ENCODE measurements around the gene ACAA1. TPM values are rescaled to one million over a fixed set of nuclear protein-coding genes. Genes with fewer than 3 reads are reported as not detected.
A peak's percentile ranks its signal among the peaks of the same experiment; 100 is the strongest.

Gene ACAA1
- total RNA-seq, 1 experiment from 2014 or later = 49.0 TPM

- TF ChIP-seq, protein P1, sequence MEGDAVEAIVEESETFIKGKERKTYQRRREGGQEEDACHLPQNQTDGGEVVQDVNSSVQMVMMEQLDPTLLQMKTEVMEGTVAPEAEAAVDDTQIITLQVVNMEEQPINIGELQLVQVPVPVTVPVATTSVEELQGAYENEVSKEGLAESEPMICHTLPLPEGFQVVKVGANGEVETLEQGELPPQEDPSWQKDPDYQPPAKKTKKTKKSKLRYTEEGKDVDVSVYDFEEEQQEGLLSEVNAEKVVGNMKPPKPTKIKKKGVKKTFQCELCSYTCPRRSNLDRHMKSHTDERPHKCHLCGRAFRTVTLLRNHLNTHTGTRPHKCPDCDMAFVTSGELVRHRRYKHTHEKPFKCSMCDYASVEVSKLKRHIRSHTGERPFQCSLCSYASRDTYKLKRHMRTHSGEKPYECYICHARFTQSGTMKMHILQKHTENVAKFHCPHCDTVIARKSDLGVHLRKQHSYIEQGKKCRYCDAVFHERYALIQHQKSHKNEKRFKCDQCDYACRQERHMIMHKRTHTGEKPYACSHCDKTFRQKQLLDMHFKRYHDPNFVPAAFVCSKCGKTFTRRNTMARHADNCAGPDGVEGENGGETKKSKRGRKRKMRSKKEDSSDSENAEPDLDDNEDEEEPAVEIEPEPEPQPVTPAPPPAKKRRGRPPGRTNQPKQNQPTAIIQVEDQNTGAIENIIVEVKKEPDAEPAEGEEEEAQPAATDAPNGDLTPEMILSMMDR (IDR thresholded peaks at IDR 0.05 in 2 of 3, conservative IDR thresholded peaks at IDR 0.05 in 1 of 3; ENCODE audit: borderline replicate concordance in 1 of 3, insufficient read depth in 1 of 3, low read depth in 2 of 3, low read length in 2 of 3) = peak; percentile 86 to 88 (median 86)
- no peak for TF ChIP-seq EZH2phosphoT487 (IDR thresholded peaks at IDR 0.05; ENCODE audit: borderline replicate concordance)
Measured at GRCh38 chr3:38117748-38118420, 19.0 kb downstream of the ACAA1 start (continued).

- no peaks in the 10 kb centered on the region for H3K27me3 ChIP-seq (ENCODE audit: insufficient read depth, low read length)
- no peak overlapping the region for H2AFZ ChIP-seq (ENCODE audit: low read depth, low read length, poor library complexity, severe bottlenecking)
- ChIA-PET POLR2A (interaction anchor here (0.7 kb wide), 1 partner anchor 115 kb away, joined by 4 read pairs; no protein-coding TSS in a partner anchor), CTCF (interaction anchor here (0.6 to 2.5 kb wide), 8 partner anchors 9 to 530 kb away, joined by 3 to 7 read pairs (median 4); partner anchors contain the start of genes ACAA1 and SLC22A14), RAD21 (ENCODE audit: low non-redundant PET in 1 of 2, low total read pairs in 2 of 2, uncharacterized antibody in 2 of 2, unreplicated experiment in 2 of 2) (no interaction called here)
- DNase-seq (ENCODE audit: low read depth, low spot score) (no peak), ATAC-seq (peak; percentile 21)
- no peaks in the 10 kb centered on the region; a peak in 1 of 4 replicates for H3K36me3 ChIP-seq (ENCODE audit: control insufficient read depth in 1 of 2, insufficient read depth in 2 of 2, low read length in 2 of 2)
- H3K9me3 ChIP-seq (ENCODE audit: control insufficient read depth in 1 of 2, insufficient read depth in 1 of 2, low read depth in 1 of 2, low read length in 2 of 2) = no peaks in the 10 kb centered on the region
- intact Hi-C loops (cut with micrococcal nuclease) = loop anchor here (5.0 to 10.0 kb wide), 4 partner anchors 142 to 725 kb away; partner anchors contain the start of gene XYLB
- no peaks in the 10 kb centered on the region for H4K20me1 ChIP-seq (ENCODE audit: insufficient read depth)
- H3K9me2 ChIP-seq (ENCODE audit: insufficient read depth) = no peaks in the 10 kb centered on the region
- no peak overlapping the region for H3K4me2 ChIP-seq (ENCODE audit: low read length)
- H3K79me2 ChIP-seq (ENCODE audit: insufficient read depth, low read length) = no peaks in the 10 kb centered on the region
- H3K4me1 ChIP-seq (ENCODE audit: control insufficient read depth in 1 of 2, insufficient read depth in 2 of 2, low read length in 2 of 2) = peaks cover 5 to 11% of the 10 kb centered on the region in 2 experiments; a peak in 3 of 4 replicates
- no peak overlapping the region for H3K4me3 ChIP-seq (replicated peaks in 1 of 2; ENCODE audit: low read depth in 1 of 2, low read length in 2 of 2)
- H3K9ac ChIP-seq (ENCODE audit: low read length) = no peak overlapping the region
- TF ChIP-seq ELF1 (IDR thresholded peaks at IDR 0.05; ENCODE audit: borderline replicate concordance, low read depth) (no peak), FOSL1 (IDR thresholded peaks at IDR 0.05; ENCODE audit: low read depth) (no peak), JUND (IDR thresholded peaks at IDR 0.05) (no peak), SIN3A (IDR thresholded peaks at IDR 0.05; ENCODE audit: low read depth) (no peak), RAD21 (IDR thresholded peaks at IDR 0.05; ENCODE audit: low read depth) (no peak), SP1 (IDR thresholded peaks at IDR 0.05; ENCODE audit: low read depth) (no peak), EZH2phosphoT487 (IDR thresholded peaks at IDR 0.05; ENCODE audit: borderline replicate concordance) (no peak), SRF (IDR thresholded peaks at IDR 0.05; ENCODE audit: low read depth) (no peak)
- TF ChIP-seq, protein P1 (IDR thresholded peaks at IDR 0.05 in 2 of 3, conservative IDR thresholded peaks at IDR 0.05 in 1 of 3; ENCODE audit: borderline replicate concordance in 1 of 3, insufficient read depth in 1 of 3, low read depth in 2 of 3, low read length in 2 of 3) = no peak
- TF ChIP-seq, protein P2, sequence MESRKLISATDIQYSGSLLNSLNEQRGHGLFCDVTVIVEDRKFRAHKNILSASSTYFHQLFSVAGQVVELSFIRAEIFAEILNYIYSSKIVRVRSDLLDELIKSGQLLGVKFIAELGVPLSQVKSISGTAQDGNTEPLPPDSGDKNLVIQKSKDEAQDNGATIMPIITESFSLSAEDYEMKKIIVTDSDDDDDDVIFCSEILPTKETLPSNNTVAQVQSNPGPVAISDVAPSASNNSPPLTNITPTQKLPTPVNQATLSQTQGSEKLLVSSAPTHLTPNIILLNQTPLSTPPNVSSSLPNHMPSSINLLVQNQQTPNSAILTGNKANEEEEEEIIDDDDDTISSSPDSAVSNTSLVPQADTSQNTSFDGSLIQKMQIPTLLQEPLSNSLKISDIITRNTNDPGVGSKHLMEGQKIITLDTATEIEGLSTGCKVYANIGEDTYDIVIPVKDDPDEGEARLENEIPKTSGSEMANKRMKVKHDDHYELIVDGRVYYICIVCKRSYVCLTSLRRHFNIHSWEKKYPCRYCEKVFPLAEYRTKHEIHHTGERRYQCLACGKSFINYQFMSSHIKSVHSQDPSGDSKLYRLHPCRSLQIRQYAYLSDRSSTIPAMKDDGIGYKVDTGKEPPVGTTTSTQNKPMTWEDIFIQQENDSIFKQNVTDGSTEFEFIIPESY (IDR thresholded peaks at IDR 0.05; ENCODE audit: extremely low read depth, insufficient replicate concordance, low read length) = no peak
- H3K27ac ChIP-seq (ENCODE audit: low read depth, low read length) = no peak overlapping the region
- BruUV-seq (replicated peaks) = no TSS peak
Measured at GRCh38 chr3:38117163-38117716, 19.7 kb downstream of the ACAA1 start.
